Neural crest cell (in vitro differentiated cells): Measurements from ENCODE around the gene HDAC4. TPM values are rescaled to one million over a fixed set of nuclear protein-coding genes. Genes with fewer than 3 reads are reported as not detected.
A peak's percentile ranks its signal among the peaks of the same experiment; 100 is the strongest.

Experiments
- DNase-seq: peaks from one replicate; pipeline ENCODE4 v3.0.0; 2021; ENCODE audit warnings: low read depth, mixed read lengths, low spot score
- H3K27ac Mint-ChIP-seq: one replicate; pipeline ENCODE4 v1.8.0; 2021; ENCODE audit warnings: mild to moderate bottlenecking, mixed read lengths; ENCODE audit not compliant: unreplicated experiment
- H3K27me3 Mint-ChIP-seq: 2 replicates; pipeline ENCODE4 v1.8.0; 2021; ENCODE audit warnings: low read depth, mild to moderate bottlenecking, mixed read lengths
- H3K36me3 Mint-ChIP-seq: 2 replicates; pipeline ENCODE4 v1.8.0; 2021; ENCODE audit warnings: low read depth, mild to moderate bottlenecking, mixed read lengths
- H3K4me1 Mint-ChIP-seq: 2 replicates; pipeline ENCODE4 v1.8.0; 2021; ENCODE audit warnings: mixed read lengths
- H3K4me3 Mint-ChIP-seq: one replicate; pipeline ENCODE4 v1.8.0; 2021; ENCODE audit warnings: mild to moderate bottlenecking, mixed read lengths
- H3K9me3 Mint-ChIP-seq: 2 replicates; pipeline ENCODE4 v1.8.0; 2021; ENCODE audit warnings: mixed read lengths
- total RNA-seq: library from RNA; stranded (reverse); gene quantifications from 2 replicates; pipeline ENCODE4 v1.2.1, GENCODE V29; 2021
- TF ChIP-seq, protein P1 (sequence below): fragments of 200-600 bp; sonication (generic); conservative IDR thresholded peaks from 2 replicates; pipeline ENCODE4 v1.5.0; 2021; ENCODE audit warnings: antibody characterized with exemption, mild to moderate bottlenecking

HDAC4 gene
- total RNA-seq, 1 donor from 2014 or later = 52.1 TPM

DNA sequence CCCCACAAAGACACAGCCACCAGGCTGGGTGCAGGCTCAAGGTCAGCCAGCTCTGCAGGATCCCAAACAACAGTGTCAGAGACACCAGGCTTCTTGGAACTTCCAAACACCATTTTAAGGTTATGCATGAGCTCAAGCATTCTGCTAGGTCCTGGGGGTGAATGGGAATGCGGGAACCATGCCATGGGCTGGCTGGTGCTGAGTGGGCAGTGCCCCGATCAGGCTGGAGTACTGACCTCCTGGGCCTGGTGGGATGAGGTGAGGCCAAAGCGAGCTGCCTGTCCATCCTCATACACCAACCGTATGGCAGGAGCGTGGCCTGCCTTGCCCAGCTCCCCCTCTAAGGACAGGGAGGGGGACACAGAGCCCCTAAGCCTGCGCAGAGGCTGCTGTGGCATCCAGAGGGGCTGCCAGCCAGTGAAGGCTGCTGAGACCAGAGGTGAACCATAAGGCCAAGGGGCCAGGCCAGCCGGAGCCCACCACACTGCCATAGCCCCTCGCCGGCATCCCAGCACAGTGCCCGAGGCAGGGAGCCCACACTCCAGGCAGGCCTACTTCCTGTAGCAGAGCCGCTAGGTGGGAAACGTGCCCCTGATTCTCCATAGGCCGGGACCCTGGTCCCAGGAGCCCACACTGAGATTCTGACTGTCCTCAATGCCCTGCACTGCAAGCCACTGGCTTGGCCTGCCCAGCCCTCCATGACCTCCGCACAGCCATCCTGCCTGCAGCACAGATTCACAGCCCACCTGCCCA, 135.0 kb downstream of the HDAC4 start:
- Mint-ChIP-seq H3K9me3 (no peaks in the 10 kb centered on the region), H3K4me3 (no peak overlapping the region), H3K36me3 (no peaks in the 10 kb centered on the region), H3K4me1 (peaks cover 65% of the 10 kb centered on the region), H3K27me3 (no peaks in the 10 kb centered on the region), H3K27ac (peak overlapping the region; percentile 12)
- TF ChIP-seq, protein P1, sequence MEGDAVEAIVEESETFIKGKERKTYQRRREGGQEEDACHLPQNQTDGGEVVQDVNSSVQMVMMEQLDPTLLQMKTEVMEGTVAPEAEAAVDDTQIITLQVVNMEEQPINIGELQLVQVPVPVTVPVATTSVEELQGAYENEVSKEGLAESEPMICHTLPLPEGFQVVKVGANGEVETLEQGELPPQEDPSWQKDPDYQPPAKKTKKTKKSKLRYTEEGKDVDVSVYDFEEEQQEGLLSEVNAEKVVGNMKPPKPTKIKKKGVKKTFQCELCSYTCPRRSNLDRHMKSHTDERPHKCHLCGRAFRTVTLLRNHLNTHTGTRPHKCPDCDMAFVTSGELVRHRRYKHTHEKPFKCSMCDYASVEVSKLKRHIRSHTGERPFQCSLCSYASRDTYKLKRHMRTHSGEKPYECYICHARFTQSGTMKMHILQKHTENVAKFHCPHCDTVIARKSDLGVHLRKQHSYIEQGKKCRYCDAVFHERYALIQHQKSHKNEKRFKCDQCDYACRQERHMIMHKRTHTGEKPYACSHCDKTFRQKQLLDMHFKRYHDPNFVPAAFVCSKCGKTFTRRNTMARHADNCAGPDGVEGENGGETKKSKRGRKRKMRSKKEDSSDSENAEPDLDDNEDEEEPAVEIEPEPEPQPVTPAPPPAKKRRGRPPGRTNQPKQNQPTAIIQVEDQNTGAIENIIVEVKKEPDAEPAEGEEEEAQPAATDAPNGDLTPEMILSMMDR = no peak
- no peak for DNase-seq

GRCh38 chr2:239264838-239265651, 135.8 kb downstream of the HDAC4 start:
- H3K27me3 Mint-ChIP-seq = no peaks in the 10 kb centered on the region
- TF ChIP-seq, protein P1 = no peak
- H3K27ac Mint-ChIP-seq = peak overlapping the region; percentile 50
- no peaks in the 10 kb centered on the region for H3K36me3 Mint-ChIP-seq
- H3K4me3 Mint-ChIP-seq = no peak overlapping the region
- no peak for DNase-seq
- peaks cover 64% of the 10 kb centered on the region for H3K4me1 Mint-ChIP-seq
- no peaks in the 10 kb centered on the region for H3K9me3 Mint-ChIP-seq

DNA sequence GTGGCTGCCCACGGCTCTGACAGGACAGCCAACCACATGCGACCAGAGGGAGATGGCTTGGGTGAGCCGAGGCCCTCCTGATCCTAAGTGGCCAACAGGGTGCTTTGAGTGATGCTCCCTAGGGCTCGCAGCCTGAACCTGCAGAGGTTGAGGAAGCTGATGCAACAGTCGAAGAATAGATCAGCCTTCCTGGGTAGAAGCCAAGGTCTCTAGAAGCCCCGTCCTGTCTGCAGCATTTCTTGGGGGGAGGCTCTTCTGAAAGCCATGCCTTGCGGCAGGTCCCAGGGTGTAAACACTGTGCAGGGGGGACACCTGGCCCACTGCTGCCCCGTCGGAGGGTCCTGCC, 136.4 kb downstream of the HDAC4 start:
- Mint-ChIP-seq H3K4me3 (no peak overlapping the region), H3K4me1 (peaks cover 69% of the 10 kb centered on the region), H3K27ac (no peak overlapping the region), H3K9me3 (no peaks in the 10 kb centered on the region), H3K36me3 (no peaks in the 10 kb centered on the region), H3K27me3 (no peaks in the 10 kb centered on the region)
- TF ChIP-seq, protein P1 = no peak
- DNase-seq = no peak

GRCh38 chr2:239263669-239264491, 136.9 kb downstream of the HDAC4 start:
- H3K36me3 Mint-ChIP-seq = no peaks in the 10 kb centered on the region
- peaks cover 68% of the 10 kb centered on the region for H3K4me1 Mint-ChIP-seq
- TF ChIP-seq, protein P1 = no peak
- H3K27ac Mint-ChIP-seq = no peak overlapping the region
- no peaks in the 10 kb centered on the region for H3K9me3 Mint-ChIP-seq
- H3K27me3 Mint-ChIP-seq = no peaks in the 10 kb centered on the region
- no peak overlapping the region for H3K4me3 Mint-ChIP-seq
- DNase-seq = no peak

- TF ChIP-seq, protein P1 = no peak
- DNase-seq = no peak
- no peaks in the 10 kb centered on the region for H3K27me3 Mint-ChIP-seq
- H3K4me1 Mint-ChIP-seq = peaks cover 68% of the 10 kb centered on the region
- peaks cover 6% of the 10 kb centered on the region for H3K36me3 Mint-ChIP-seq
- no peak overlapping the region for H3K27ac Mint-ChIP-seq
- peaks cover 4% of the 10 kb centered on the region for H3K9me3 Mint-ChIP-seq
- no peak overlapping the region for H3K4me3 Mint-ChIP-seq
Measured at GRCh38 chr2:239263231-239263630, 137.6 kb downstream of the HDAC4 start.
